IMR-90 (cell line): Measurements from ENCODE around the gene GCG. TPM values are rescaled to one million over a fixed set of nuclear protein-coding genes. Genes with fewer than 3 reads are reported as not detected.

Source experiments
- ATAC-seq: fragments of 200-7000 bp; cut with Tn5 transposase; 2 replicates; pipeline ENCODE4 v1.9.1; 2020; ENCODE audit warnings: low read depth, mild to moderate bottlenecking, moderate library complexity
- BruUV-seq: library from RNA; stranded (reverse); fragments of 400-500 nt; replicated peaks from 2 replicates; lab custom pipeline; 2021; lab: Mats Ljungman, UMichigan
- CTCF ChIA-PET: fragments of 300-600 bp; formaldehyde crosslinking; extraction: SDS; loops from one replicate; lab custom pipeline; 2021; ENCODE audit warnings: antibody characterized with exemption; lab: Yijun Ruan, JAX
- POLR2A ChIA-PET: fragments of 300-600 bp; sonication (Branson Sonifier 250); formaldehyde crosslinking; loops from one replicate; lab custom pipeline; 2022; ENCODE audit warnings: antibody characterized with exemption; ENCODE audit not compliant: unreplicated experiment; lab: Charles Lee
- DNase-seq: peaks from one replicate; pipeline ENCODE4 v3.0.0; 2013
- H2AFZ ChIP-seq: replicated peaks from 2 replicates; pipeline ENCODE3; 2013; ENCODE audit warnings: low read length, mild to moderate bottlenecking; ENCODE audit not compliant: poor library complexity
- H2AK5ac ChIP-seq: 2 replicates; pipeline ENCODE4 v1.6.1; 2013; ENCODE audit warnings: low read depth, low read length, inconsistent platforms
- H2AK9ac ChIP-seq: replicated peaks from 2 replicates; pipeline ENCODE3; 2013; ENCODE audit warnings: mild to moderate bottlenecking, low read depth, low read length, moderate library complexity; ENCODE audit not compliant: poor library complexity
- H2BK120ac ChIP-seq: 2 replicates; pipeline ENCODE4 v1.6.1; 2013; ENCODE audit warnings: low read depth, low read length, inconsistent platforms
- H2BK15ac ChIP-seq: 3 replicates; pipeline ENCODE4 v1.6.1; 2013; ENCODE audit warnings: low read depth, low read length, inconsistent platforms
- H2BK20ac ChIP-seq: 2 replicates; pipeline ENCODE4 v1.6.1; 2013; ENCODE audit warnings: low read depth, mild to moderate bottlenecking, inconsistent platforms, low read length, moderate library complexity
- H2BK5ac ChIP-seq: 2 replicates; pipeline ENCODE4 v1.6.1; 2013; ENCODE audit warnings: mild to moderate bottlenecking, low read depth, low read length, inconsistent platforms; ENCODE audit not compliant: poor library complexity, severe bottlenecking
- H3K14ac ChIP-seq: replicated peaks from 2 replicates; pipeline ENCODE4 v1.6.1; 2013; ENCODE audit warnings: low read depth, low read length, inconsistent platforms
- H3K18ac ChIP-seq: 2 replicates; pipeline ENCODE4 v1.6.1; 2013; ENCODE audit warnings: low read depth, low read length, control low read depth
- H3K23ac ChIP-seq: 2 replicates; pipeline ENCODE4 v1.6.1; 2013; ENCODE audit warnings: low read depth, low read length, inconsistent platforms
- H3K27ac ChIP-seq: 2 replicates; pipeline ENCODE4 v1.5.1; 2013; ENCODE audit warnings: mild to moderate bottlenecking, control low read depth, low read length; ENCODE audit not compliant: insufficient read depth
- H3K27me3 ChIP-seq: 2 replicates; pipeline ENCODE4 v1.6.1; 2013; ENCODE audit warnings: low read length; ENCODE audit not compliant: control insufficient read depth, insufficient read depth
- H3K36me3 ChIP-seq: 2 replicates; pipeline ENCODE4 v1.6.1; 2013; ENCODE audit warnings: low read length, mixed read lengths; ENCODE audit not compliant: control insufficient read depth, insufficient read depth
- H3K4ac ChIP-seq: 2 replicates; pipeline ENCODE4 v1.6.1; 2013; ENCODE audit warnings: low read depth, low read length, inconsistent platforms
- H3K4me1 ChIP-seq: 2 replicates; pipeline ENCODE4 v1.6.1; 2013; ENCODE audit warnings: low read length, mixed read lengths; ENCODE audit not compliant: control insufficient read depth, insufficient read depth
- H3K4me2 ChIP-seq: 2 replicates; pipeline ENCODE4 v1.6.1; 2013; ENCODE audit warnings: low read depth, mild to moderate bottlenecking, control low read depth, low read length, moderate library complexity
- H3K4me3 ChIP-seq: 2 replicates; pipeline ENCODE4 v1.5.1; 2013; ENCODE audit warnings: low read depth, mild to moderate bottlenecking, control low read depth, low read length, moderate library complexity; ENCODE audit not compliant: insufficient read depth
- H3K56ac ChIP-seq: 2 replicates; pipeline ENCODE4 v1.6.1; 2013; ENCODE audit warnings: low read length, inconsistent platforms; ENCODE audit not compliant: insufficient read depth; ENCODE audit errors: extremely low read depth
- H3K79me1 ChIP-seq, 2 experiments: 2 replicates each; pipeline ENCODE4 v1.6.1; 2013; ENCODE audit warnings: low read length in 2 of 2, inconsistent platforms in 1 of 2, low read depth in 1 of 2
- H3K9ac ChIP-seq: 2 replicates; pipeline ENCODE4 v1.6.1; 2013; ENCODE audit warnings: low read depth, low read length, control low read depth
- H3K9me1 ChIP-seq: 2 replicates; pipeline ENCODE4 v1.6.1; 2013; ENCODE audit warnings: low read length, inconsistent platforms; ENCODE audit not compliant: insufficient read depth
- H3K9me3 ChIP-seq: 2 replicates; pipeline ENCODE4 v1.6.1; 2013; ENCODE audit warnings: low read length; ENCODE audit not compliant: control insufficient read depth, insufficient read depth
- H4K20me1 ChIP-seq: 2 replicates; pipeline ENCODE4 v1.6.1; 2013; ENCODE audit warnings: low read length, inconsistent platforms; ENCODE audit not compliant: insufficient read depth
- H4K5ac ChIP-seq: 2 replicates; pipeline ENCODE4 v1.6.1; 2013; ENCODE audit warnings: mild to moderate bottlenecking, low read depth, low read length, control low read depth
- H4K8ac ChIP-seq, 2 experiments: 2 replicates each; pipeline ENCODE4 v1.6.1; 2013; ENCODE audit warnings: low read depth in 2 of 2, low read length in 2 of 2, control low read depth in 1 of 2, inconsistent platforms in 1 of 2
- H4K91ac ChIP-seq: 2 replicates; pipeline ENCODE4 v1.6.1; 2013; ENCODE audit warnings: low read depth, low read length, inconsistent platforms; ENCODE audit not compliant: insufficient read depth
- BHLHE40 ChIP-seq: fragments of 150-350 bp; IDR thresholded peaks from 2 replicates; pipeline ENCODE4 v1.6.1; 2016; ENCODE audit warnings: mild to moderate bottlenecking, low read depth, low read length
- CEBPB ChIP-seq: IDR thresholded peaks from 2 replicates; pipeline ENCODE4 v1.6.1; 2012; ENCODE audit warnings: low read depth, low read length, improper control_type of control experiment
- ELK1 ChIP-seq: fragments of 150-350 bp; IDR thresholded peaks from 2 replicates; pipeline ENCODE4 v1.6.1; 2016; ENCODE audit warnings: low read depth, mild to moderate bottlenecking, low read length, moderate library complexity, borderline replicate concordance
- MAFK ChIP-seq: IDR thresholded peaks from 2 replicates; pipeline ENCODE4 v1.6.1; 2012; ENCODE audit warnings: low read depth, low read length, improper control_type of control experiment
- POLR2A ChIP-seq: IDR thresholded peaks from 2 replicates; pipeline ENCODE4 v1.6.1; 2012; ENCODE audit warnings: mild to moderate bottlenecking, low read depth, low read length
- WGBS, 2 experiments: methylation state at CpG; one replicate each; pipeline versions ENCODE4 v1.1.5 to v1.1.7; 2013; ENCODE audit warnings: missing lambda C conversion rate in 2 of 2; ENCODE audit not compliant: insufficient read length in 1 of 2; ENCODE audit errors: extremely low coverage in 2 of 2; 5-methylcytosine and 5-hydroxymethylcytosine counted together
- dilution Hi-C: fragments of 300-500 bp; cut with HindIII; formaldehyde crosslinking; loops from one replicate; pipeline ENCODE4 v1.14.3; 2018; ENCODE audit warnings: low sequenced_read_pairs; ENCODE audit not compliant: unreplicated experiment
- in situ Hi-C: fragments of 300-500 bp; cut with MboI; formaldehyde crosslinking; loops from 3 replicates; pipeline ENCODE4 v1.14.3; 2019; ENCODE audit warnings: low sequenced_read_pairs, inconsistent platforms, mixed read lengths
- intact Hi-C: fragments of 100-400 bp; cut with micrococcal nuclease; formaldehyde crosslinking; loops from 2 replicates; pipeline ENCODE4 v1.10.0; 2022
- polyA plus RNA-seq, 3 experiments: library from polyadenylated mRNA; depleted of rRNA; stranded (reverse); fragments of >200 nt; gene quantifications; 2 replicates each; pipeline ENCODE4 v1.2.3, GENCODE V29; 2012; ENCODE audit warnings: low replicate concordance in 1 of 3
- total RNA-seq: library from RNA; depleted of rRNA; stranded (reverse); fragments of >200 nt; gene quantifications from 2 replicates; pipeline ENCODE4 v1.2.3, GENCODE V29; 2012

The GCG gene
- total and polyA plus RNA-seq, 2 of the 4 experiments (the other 2 are of a cell fraction), result not detected

GRCh38 chr2:162106746-162107145 is 45.3 kb downstream of the GCG start:
- Histone ChIP-seq H2BK5ac (no peak overlapping the region), H3K23ac (no peak overlapping the region), H3K79me1 (no peaks in the 10 kb centered on the region), H4K20me1 (no peaks in the 10 kb centered on the region), H3K36me3 (no peaks in the 10 kb centered on the region), H4K91ac (no peak overlapping the region), H2AK5ac (no peak overlapping the region), H3K18ac (no peak overlapping the region), H2BK20ac (no peak overlapping the region), H4K8ac (no peak overlapping the region), H3K9ac (no peak overlapping the region), H3K27ac (no peak overlapping the region), H2BK15ac (no peak overlapping the region), H3K27me3 (no peaks in the 10 kb centered on the region), H3K56ac (no peak overlapping the region), H3K9me1 (peaks cover 5% of the 10 kb centered on the region; the same call in 1 of the 2 replicates), H3K9me3 (no peaks in the 10 kb centered on the region), H3K4me3 (no peak overlapping the region), H3K4ac (no peak overlapping the region), H2BK120ac (no peak overlapping the region), H3K4me1 (peaks cover 2% of the 10 kb centered on the region; the same call in 1 of the 2 replicates), H2AFZ (no peak overlapping the region), H3K14ac (no peak overlapping the region), H3K4me2 (no peak overlapping the region), H4K5ac (no peak overlapping the region), H2AK9ac (no peak overlapping the region)
- ChIA-PET CTCF (no interaction called here), POLR2A (no interaction called here)
- intact Hi-C loops (no loop called here), dilution Hi-C loops (no loop called here), in situ Hi-C loops (no loop called here)
- TF ChIP-seq POLR2A, result no peak
- TF ChIP-seq BHLHE40, result no peak
- TF ChIP-seq CEBPB, result no peak
- TF ChIP-seq ELK1, result no peak
- TF ChIP-seq MAFK, result 0 out of 2 replicates have a peak, but pooled peaks have one; percentile 8
- no peak for DNase-seq
- BruUV-seq, result no TSS peak
- ATAC-seq, result no peak
- WGBS, 2 experiments, result no CpG with 5 or more reads among the region's 1 CpG
